GM23338 (cell line): ENCODE results near the gene LPAR1. TPM values are rescaled to one million over a fixed set of nuclear protein-coding genes. Genes with fewer than 3 reads are reported as not detected.

Source experiments
- ATAC-seq: fragments of 200-7000 bp; cut with Tn5 transposase; 3 replicates; pipeline ENCODE4 v1.9.1; 2020
- DNase-seq: peaks from one replicate; pipeline ENCODE4 v3.0.0-alpha.2; 2015; ENCODE audit warnings: low spot score
- H2AFZ ChIP-seq: fragments of 200-600 bp; sonication (generic); 2 replicates; pipeline ENCODE4 v1.8.0; 2016; ENCODE audit warnings: antibody characterized with exemption, mild to moderate bottlenecking, moderate library complexity
- H3F3A ChIP-seq: fragments of 200-600 bp; sonication (generic); replicated peaks from 2 replicates; pipeline ENCODE4 v1.8.0; 2017; ENCODE audit warnings: antibody characterized with exemption, mixed run types, low read depth
- H3K27ac ChIP-seq: fragments of 200-600 bp; sonication (generic); 2 replicates; pipeline ENCODE4 v1.6.1; 2016; ENCODE audit warnings: low read depth
- H3K27me3 ChIP-seq: fragments of 200-600 bp; sonication (generic); 2 replicates; pipeline ENCODE4 v1.8.0; 2016; ENCODE audit warnings: mild to moderate bottlenecking, mixed run types, moderate library complexity; ENCODE audit not compliant: insufficient read depth
- H3K36me3 ChIP-seq: fragments of 200-600 bp; sonication (generic); 2 replicates; pipeline ENCODE4 v1.8.0; 2016; ENCODE audit warnings: mild to moderate bottlenecking; ENCODE audit not compliant: insufficient read depth
- H3K4me1 ChIP-seq: fragments of 200-600 bp; sonication (generic); 2 replicates; pipeline ENCODE4 v1.8.0; 2016; ENCODE audit warnings: mild to moderate bottlenecking, moderate library complexity; ENCODE audit not compliant: insufficient read depth
- H3K4me2 ChIP-seq: fragments of 200-600 bp; sonication (generic); 2 replicates; pipeline ENCODE4 v1.7.1; 2017; ENCODE audit warnings: mixed run types
- H3K4me3 ChIP-seq: fragments of 200-600 bp; sonication (generic); 2 replicates; pipeline ENCODE4 v1.6.1; 2016; ENCODE audit warnings: mixed run types
- H3K79me2 ChIP-seq: fragments of 200-600 bp; sonication (generic); replicated peaks from 2 replicates; pipeline ENCODE4 v1.8.0; 2017; ENCODE audit warnings: mild to moderate bottlenecking; ENCODE audit not compliant: insufficient read depth
- H3K9me2 ChIP-seq: fragments of 200-600 bp; sonication (generic); 2 replicates; pipeline ENCODE4 v1.8.0; 2017; ENCODE audit not compliant: insufficient read depth
- H4K20me1 ChIP-seq: fragments of 200-600 bp; sonication (generic); replicated peaks from 2 replicates; pipeline ENCODE4 v1.8.0; 2017; ENCODE audit warnings: mild to moderate bottlenecking; ENCODE audit not compliant: insufficient read depth
- H3K27ac Mint-ChIP-seq: 2 replicates; pipeline ENCODE4 v1.8.0; 2020; ENCODE audit warnings: inconsistent platforms, mild to moderate bottlenecking, moderate library complexity, mixed read lengths
- H3K27me3 Mint-ChIP-seq: 3 replicates; pipeline ENCODE4 v1.8.0; 2022; ENCODE audit warnings: low read depth, mild to moderate bottlenecking, moderate library complexity, mixed read lengths, inconsistent platforms; ENCODE audit not compliant: insufficient read depth, poor library complexity
- H3K36me3 Mint-ChIP-seq: 3 replicates; pipeline ENCODE4 v1.8.0; 2021; ENCODE audit warnings: low read depth, mild to moderate bottlenecking, inconsistent platforms, moderate library complexity, mixed read lengths
- H3K4me1 Mint-ChIP-seq: 3 replicates; pipeline ENCODE4 v1.8.0; 2020; ENCODE audit warnings: mild to moderate bottlenecking, inconsistent platforms, mixed read lengths
- H3K4me3 Mint-ChIP-seq: 3 replicates; pipeline ENCODE4 v1.8.0; 2021; ENCODE audit warnings: moderate library complexity, mild to moderate bottlenecking, inconsistent platforms, mixed read lengths
- H3K9me3 Mint-ChIP-seq: 3 replicates; pipeline ENCODE4 v1.8.0; 2020; ENCODE audit warnings: moderate library complexity, mild to moderate bottlenecking, inconsistent platforms, mixed read lengths
- CREB1 ChIP-seq: fragments of 250-450 bp; sonication (Bioruptor Pico); IDR thresholded peaks from 2 replicates; pipeline ENCODE4 v1.5.0; 2020; ENCODE audit warnings: low read depth, mild to moderate bottlenecking, moderate library complexity
- CTCF ChIP-seq, 2 experiments: fragments of 200-600 bp in 1 of 2; sonication (generic) in 1 of 2; conservative IDR thresholded peaks; 2 replicates each; pipeline versions ENCODE4 v1.5.1 to v1.6.1; 2016 to 2017; ENCODE audit warnings: antibody characterized with exemption in 2 of 2, low read depth in 2 of 2, mild to moderate bottlenecking in 2 of 2, moderate library complexity in 1 of 2
- ETS1 ChIP-seq: IDR thresholded peaks from 2 replicates; pipeline ENCODE4 v1.6.1; 2016; ENCODE audit warnings: antibody characterized with exemption
- EZH2 ChIP-seq: fragments of 200-600 bp; sonication (generic); IDR thresholded peaks from one replicate; pipeline ENCODE4 v1.8.0; 2017; ENCODE audit warnings: antibody characterized with exemption, mild to moderate bottlenecking, low read depth; ENCODE audit not compliant: unreplicated experiment
- EZH2phosphoT487 ChIP-seq: fragments of 200-600 bp; sonication (generic); IDR thresholded peaks from one replicate; pipeline ENCODE4 v1.8.1; 2018; ENCODE audit warnings: antibody characterized with exemption; ENCODE audit not compliant: unreplicated experiment
- JUNB ChIP-seq: IDR thresholded peaks from one replicate; pipeline ENCODE4 v1.6.1; 2016; ENCODE audit warnings: antibody characterized with exemption; ENCODE audit not compliant: unreplicated experiment
- NANOG ChIP-seq: IDR thresholded peaks from 2 replicates; pipeline ENCODE4 v1.6.1; 2016; ENCODE audit warnings: antibody characterized with exemption, borderline replicate concordance
- POLR2AphosphoS5 ChIP-seq: IDR thresholded peaks from 2 replicates; pipeline ENCODE4 v1.6.1; 2016; ENCODE audit warnings: antibody characterized with exemption, low read depth
- REST ChIP-seq: IDR thresholded peaks from one replicate; pipeline ENCODE4 v1.6.1; 2018; ENCODE audit warnings: antibody characterized with exemption; ENCODE audit not compliant: unreplicated experiment
- STAT1 ChIP-seq: IDR thresholded peaks from one replicate; pipeline ENCODE4 v1.6.1; 2016; ENCODE audit warnings: antibody characterized with exemption; ENCODE audit not compliant: unreplicated experiment
- ZNF114 ChIP-seq: fragments of 250-450 bp; sonication (Bioruptor Pico); IDR thresholded peaks from 2 replicates; pipeline ENCODE4 v1.5.0; 2020; ENCODE audit warnings: mild to moderate bottlenecking, moderate library complexity
- ZNF331 ChIP-seq: fragments of 250-450 bp; sonication (Bioruptor Pico); IDR thresholded peaks from 2 replicates; pipeline ENCODE4 v1.5.0; 2020; ENCODE audit warnings: low read depth, mild to moderate bottlenecking, moderate library complexity
- ZNF462 ChIP-seq: fragments of 250-450 bp; sonication (Bioruptor Pico); IDR thresholded peaks from 2 replicates; pipeline ENCODE4 v1.5.0; 2020; ENCODE audit warnings: mild to moderate bottlenecking, moderate library complexity
- polyA plus RNA-seq: library from polyadenylated mRNA; unstranded; fragments of >200 nt; fragmentation: Nextera tagmentation; extraction: Ambion mirVana; gene quantifications from 2 replicates; pipeline ENCODE4 v1.2.1, GENCODE V29; 2016
- total RNA-seq: library from RNA; depleted of rRNA; stranded (reverse); fragments of >200 nt; shearing (Covaris generic); gene quantifications from 2 replicates; pipeline ENCODE4 v1.2.3, GENCODE V29; 2014

Gene LPAR1
- total and polyA plus RNA-seq, 2 experiments from 2014 or later, result 1.0 to 3.8 TPM

GRCh38 chr9:110947491-110948044, 90.7 kb downstream of the LPAR1 start:
- Histone ChIP-seq H3K36me3 (no peaks in the 10 kb centered on the region), H4K20me1 (no peaks in the 10 kb centered on the region), H3K27me3 (no peaks in the 10 kb centered on the region), H3K4me1 (peaks cover 13% of the 10 kb centered on the region; the same call in 1 of the 2 replicates), H2AFZ (no peak overlapping the region), H3K4me3 (no peak overlapping the region), H3F3A (no peaks in the 10 kb centered on the region), H3K27ac (no peak overlapping the region), H3K79me2 (no peaks in the 10 kb centered on the region), H3K4me2 (no peak overlapping the region), H3K9me2 (no peaks in the 10 kb centered on the region)
- peaks cover 21% of the 10 kb centered on the region for H3K4me1 Mint-ChIP-seq
- TF ChIP-seq NANOG (no peak), CTCF (conservative IDR thresholded peaks at IDR 0.05; ENCODE audit: low read depth in 2 of 2) (no peak), CREB1 (no peak), ZNF462 (CRISPR knock-in tag) (no peak), ZNF114 (CRISPR knock-in tag) (no peak), REST (no peak), EZH2 (no peak), STAT1 (no peak), POLR2AphosphoS5 (no peak), EZH2phosphoT487 (no peak), JUNB (no peak), ETS1 (no peak), ZNF331 (no peak)
- no peaks in the 10 kb centered on the region for H3K9me3 Mint-ChIP-seq
- DNase-seq, result no peak
- H3K27me3 Mint-ChIP-seq, result no peaks in the 10 kb centered on the region
- no peaks in the 10 kb centered on the region for H3K36me3 Mint-ChIP-seq
- no peak for ATAC-seq
- no peak overlapping the region; the same call in 1 of the 2 replicates for H3K27ac Mint-ChIP-seq
- no peak overlapping the region for H3K4me3 Mint-ChIP-seq
